Hepatic stellate cell (primary cell): ENCODE data around the gene TEX53.

ENCODE experiments used
- DNase-seq: peaks from one replicate; pipeline ENCODE4 v3.0.0; 2011; ENCODE audit warnings: low spot score

Gene TEX53

DNA sequence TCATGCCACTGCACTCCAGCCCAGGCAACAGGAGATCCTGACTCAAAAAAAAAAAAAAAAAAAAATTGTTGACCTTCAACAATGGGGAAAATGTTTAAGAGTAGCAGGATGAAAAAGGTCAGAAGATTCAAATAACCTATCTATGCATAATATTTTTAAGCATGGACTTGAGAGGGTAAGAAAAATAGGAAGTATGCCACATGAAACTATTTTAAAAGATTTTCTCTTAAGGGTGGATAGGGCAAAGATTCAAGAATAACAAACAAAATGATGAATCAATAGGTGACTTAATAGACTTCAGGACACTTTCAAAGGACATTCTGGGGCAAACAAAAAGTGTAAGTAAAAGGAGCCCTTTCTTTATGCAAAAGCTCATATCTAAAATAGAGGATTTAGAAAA is 21.2 kb upstream of the TEX53 start:
- no peak for DNase-seq

DNA sequence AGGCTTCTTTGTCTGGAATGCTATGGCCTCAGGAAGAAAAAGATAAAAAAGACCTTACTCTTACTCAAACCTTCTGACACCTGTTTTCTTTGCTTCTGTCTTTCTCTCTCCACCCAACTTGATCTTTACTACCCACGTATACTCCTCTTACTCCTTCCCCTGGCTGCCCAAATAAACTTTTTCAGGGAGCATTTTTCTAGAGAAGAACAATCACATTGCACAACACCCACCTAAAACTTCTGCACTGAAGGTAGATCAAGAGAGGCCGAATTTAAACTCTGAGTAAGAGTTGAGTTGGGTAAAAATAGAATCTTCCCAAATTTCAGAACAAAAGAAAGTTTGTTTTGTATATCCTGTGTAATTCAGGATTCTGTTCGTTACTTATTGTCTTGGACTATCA is 20.5 kb upstream of the TEX53 start:
- no peak for DNase-seq

DNA sequence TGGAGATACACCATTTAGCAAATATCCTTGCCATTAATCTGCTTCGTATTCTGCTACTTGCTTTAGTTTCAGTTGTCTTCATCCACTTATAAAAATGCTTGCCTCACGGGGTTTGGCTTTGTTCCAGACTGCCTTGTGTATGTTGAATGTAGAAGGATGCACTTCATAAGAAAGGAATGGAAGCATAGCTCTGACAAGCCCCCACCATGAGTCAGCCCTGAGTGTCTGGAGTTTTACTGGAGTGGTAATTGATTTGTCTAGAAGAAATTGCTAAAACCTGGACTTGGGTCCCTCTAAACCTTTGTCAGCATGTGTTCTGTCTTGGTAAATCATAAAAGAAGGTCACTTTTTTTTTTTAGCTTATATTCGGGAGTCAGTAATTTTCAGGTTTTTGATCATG is 19.8 kb upstream of the TEX53 start:
- DNase-seq, result peak; percentile 86

DNA sequence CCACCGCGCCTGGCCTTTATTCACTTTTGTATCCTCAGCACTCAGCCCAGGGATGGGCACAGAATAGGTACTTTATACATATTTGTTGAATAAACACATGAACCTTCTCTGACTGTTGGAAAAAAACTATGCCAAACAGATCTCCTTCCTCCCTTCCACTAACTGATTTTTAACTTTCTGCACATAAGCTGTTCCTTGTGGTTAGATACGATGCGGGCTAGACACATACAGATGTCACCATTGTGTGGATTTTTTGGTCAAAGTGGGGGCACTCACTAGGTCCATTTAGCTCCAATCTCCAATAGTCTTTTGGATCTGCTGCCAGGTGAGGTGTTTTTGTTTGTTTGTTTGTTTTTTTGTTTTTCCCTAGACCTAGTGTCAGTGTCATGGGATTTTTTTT is 19.3 kb upstream of the TEX53 start:
- DNase-seq, result no peak

DNA sequence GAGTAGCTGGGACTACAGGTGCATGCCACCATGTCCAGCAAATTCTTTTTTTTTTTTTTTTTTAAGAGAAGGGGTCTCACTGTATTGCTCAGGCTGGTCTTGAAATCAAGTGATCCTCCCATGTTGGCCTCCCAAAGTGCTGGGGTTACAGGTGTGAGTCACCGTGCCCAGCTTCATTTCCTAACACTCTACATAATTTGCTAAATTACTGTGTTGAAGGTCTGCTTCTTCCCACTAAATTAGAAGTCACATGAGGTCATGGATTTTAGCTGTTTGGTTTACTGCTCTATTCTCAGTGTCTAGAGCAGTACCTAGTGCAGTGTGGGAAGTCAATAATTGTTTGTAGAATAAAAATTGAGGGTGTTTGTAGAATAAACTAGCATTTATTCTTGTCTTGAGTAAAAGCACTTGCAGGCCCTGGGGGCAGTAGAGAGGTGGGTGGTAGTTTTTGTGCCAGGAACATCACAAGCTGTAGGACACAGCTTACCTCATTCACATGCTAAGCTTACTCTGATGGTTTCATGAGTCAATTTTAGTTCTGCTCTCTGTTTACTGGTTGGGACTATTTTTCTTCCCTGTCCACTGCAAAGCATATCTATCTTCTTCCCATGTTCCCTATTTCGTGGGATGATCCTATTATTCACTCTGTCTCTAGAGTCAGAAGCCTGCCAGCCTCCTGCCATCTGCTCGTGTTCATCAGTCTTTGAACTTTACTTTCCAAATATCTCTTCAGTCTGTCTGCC is 17.4 kb upstream of the TEX53 start:
- no peak for DNase-seq

DNA sequence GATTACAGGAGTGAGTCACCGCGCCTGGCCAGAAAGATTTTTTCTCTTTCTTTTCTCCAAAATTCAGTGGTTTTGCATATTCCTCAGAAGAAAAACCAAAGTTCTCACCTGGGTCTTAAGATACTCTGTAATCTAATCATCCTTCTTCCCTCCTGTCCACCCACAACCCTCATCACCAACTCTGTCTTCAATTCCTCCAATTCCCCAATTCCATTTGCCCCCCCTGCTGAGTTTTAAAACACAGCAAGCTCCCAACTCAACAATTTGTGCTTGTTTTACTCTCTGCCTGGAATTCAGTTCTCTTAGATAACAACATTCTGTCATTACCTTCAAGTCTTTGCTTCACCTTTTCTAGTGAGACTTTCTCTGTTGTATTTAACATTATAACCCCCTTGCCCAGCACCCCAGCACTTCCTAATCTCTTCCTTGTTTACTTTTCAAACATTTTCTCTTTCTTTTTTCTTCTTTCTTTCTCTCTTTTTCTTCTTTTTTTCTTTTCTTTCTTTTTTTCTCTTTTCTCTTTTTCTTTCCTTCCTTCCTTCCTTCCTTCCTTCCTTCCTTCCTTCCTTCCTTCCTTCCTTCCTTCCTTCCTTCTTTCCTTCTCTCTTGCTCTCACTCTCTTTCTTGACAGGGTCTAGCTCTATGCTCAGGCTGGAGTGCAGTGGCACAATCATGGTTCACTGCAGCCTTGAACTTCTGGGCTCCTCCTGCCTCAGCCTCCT is 16.6 kb upstream of the TEX53 start:
- DNase-seq, result no peak

DNA sequence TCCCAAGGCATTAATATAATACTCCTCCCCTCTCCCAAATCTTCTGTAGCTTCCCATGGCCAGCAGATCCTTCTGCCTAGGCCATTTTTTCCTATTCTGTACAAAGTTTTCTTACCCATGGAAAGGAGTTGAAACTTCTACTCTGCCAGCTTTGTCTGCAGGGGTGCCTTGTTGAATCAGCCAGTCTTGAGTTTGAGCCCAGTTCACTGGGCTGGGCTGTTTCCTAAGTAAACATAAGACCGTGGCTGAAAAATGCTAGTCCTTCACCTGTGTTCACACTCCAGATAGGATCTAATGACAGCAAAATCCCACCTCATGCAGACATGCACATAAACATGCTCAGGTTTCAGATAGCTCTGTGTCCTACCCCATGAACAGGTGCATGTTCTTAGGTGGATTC is 14.0 kb upstream of the TEX53 start:
- DNase-seq, result no peak

DNA sequence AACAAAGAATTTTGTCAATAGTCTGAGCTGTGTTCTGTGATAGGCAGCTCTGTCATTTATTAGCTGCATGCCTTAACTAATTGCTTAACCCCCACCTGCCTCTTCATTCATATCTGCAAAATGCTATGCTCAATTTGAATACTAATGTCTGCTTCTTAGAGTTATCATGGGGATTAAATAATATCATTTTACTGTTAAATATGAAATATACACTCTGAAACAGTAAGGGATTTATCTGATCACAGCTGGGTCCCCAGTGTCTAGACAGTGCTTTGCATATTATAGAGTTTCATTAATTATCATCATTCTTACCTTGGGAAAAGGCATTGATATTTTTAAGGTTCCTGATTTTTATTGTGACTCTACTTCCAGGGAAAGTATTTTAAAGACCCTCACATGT is 12.4 kb upstream of the TEX53 start:
- DNase-seq, result no peak

DNA sequence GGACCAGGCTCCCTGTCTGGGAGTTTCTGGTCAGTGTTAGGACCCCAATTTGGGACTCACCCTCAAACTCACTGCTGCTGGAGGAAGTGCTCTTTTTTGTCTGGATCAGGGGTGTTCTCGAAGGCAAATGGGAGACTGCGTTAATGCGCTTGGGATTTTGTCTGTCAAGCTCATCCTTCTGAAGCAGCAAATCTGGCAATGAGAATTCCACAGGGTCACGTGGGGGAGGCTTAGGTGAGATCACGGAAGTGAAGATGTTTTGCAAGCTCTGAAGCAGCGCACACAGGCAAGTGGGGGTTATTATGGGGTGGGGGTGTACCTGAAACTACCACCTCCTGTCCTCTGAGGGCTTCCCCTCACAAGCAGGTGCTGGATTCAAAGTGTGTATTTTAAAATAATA is 10.5 kb upstream of the TEX53 start:
- no peak for DNase-seq

DNA sequence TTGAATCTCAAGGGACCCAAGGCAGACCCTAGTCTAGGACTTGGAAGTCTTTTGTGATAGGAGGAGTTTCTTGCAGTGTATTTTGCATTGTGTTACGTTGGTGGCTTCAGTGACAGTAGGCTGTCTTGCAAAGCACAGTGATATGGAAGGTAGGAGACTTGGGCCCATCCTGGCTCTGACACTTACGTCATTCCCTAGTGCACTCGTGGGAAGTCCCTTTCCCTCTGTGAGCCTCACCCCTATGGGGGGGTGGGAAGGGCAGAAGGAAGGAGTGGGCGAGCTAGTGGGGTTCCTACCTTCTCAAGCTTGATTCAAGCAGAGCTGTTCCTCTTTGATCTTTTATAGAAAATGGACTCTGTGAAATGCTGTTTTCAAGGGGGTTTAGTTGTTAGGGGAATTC is 9.2 kb upstream of the TEX53 start:
- DNase-seq, result no peak

DNA sequence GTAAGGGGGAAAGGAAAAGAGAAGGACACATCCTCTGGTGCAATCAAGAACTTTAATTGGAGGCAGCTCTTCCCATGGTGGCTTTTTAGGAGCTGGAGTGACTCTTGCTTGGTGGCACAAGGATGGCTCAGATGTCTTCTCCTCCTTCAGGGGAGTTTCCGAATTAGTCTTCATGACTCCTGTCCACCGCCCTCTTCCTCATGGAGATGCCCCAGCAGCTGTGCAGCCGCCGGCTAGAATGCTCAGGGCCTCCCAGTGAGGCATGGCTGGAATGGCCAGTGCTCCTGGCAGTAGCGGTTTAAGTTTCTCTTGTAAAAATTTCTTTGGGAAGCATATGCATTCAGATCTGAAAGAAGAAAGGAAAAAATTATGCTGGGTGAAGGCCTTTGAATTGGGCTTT is 8.8 kb upstream of the TEX53 start:
- DNase-seq, result no peak

DNA sequence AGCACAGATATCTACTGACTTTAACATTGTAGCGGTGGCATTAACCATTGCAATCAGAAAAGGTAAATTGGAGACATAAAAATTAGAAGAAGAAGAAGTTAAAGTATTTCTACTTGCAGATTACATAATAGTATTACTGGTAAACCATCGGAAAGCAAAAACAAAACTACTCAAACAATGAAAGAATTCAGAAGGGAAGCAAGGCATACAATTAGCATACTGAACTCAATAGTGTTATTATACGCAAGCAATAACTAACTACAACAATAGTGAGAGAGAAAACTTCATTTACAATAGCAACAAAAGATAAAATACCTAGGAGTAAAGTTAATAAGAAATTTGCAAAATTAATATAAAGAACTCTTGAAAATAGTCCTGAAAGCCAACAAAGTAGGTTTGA is 6.6 kb upstream of the TEX53 start:
- DNase-seq, result no peak

DNA sequence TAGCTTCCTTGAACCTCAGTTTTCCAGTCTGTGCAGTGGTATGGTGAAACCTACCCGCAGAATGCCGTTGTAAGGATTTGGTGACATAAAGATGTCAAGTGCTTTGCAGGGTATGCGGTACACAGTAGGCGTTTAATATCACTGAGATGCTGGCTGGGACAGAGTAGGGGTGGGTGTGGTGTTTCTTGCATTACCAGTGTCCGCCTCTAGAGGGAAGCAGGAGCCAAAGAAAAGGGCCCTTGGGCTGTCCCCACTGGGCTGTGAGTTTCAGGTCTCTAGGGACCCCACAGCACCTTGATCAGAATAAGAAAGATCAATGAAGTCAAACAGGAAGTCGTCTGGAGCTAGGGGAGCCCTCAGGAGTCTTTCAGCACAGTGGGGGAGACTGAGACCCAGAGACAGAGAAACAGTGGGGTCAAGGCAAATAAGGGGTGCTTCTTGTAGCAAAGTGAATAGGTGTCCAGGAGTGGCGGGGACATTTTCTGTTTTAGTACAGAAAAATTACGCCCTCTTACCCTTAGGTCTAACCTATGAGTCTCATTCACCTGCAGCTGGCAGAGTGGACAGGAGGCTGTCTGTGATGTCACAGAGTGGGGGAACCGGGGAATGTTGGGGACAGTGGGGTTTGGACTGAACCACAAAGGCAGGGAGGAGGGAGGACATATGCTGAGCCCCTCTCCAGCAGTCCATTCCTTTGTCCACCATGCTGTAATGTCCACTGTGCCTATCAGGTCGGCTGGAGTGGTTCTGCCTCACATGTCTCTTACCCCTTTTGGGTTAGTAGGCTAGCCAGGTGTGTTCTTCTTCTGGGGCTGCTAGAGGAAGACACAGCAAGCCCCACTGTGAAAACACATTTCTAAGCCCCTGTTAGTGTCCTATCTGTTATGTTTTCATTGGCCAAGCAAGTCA is 4.7 kb upstream of the TEX53 start:
- peak; percentile 74 for DNase-seq

DNA sequence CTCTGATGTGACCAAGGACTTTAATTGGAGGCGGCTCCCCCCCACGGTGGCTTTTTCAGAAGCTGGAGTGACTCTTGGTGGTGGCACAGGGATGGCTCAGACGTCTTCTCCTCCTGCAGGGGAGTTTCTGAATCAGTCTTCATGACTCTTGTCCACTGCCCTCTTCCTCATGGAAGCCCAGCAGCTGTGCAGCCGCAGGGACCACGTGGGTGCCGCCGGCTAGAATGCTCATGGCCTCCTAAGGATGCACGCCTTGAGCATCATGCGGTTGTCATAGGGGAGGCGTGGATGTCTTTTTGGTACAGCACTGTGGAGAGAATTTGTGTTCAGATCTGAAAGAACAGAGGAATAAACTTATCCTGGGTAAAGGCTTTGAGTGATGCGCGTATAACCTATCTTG is 1.3 kb downstream of the TEX53 start:
- no peak for DNase-seq

DNA sequence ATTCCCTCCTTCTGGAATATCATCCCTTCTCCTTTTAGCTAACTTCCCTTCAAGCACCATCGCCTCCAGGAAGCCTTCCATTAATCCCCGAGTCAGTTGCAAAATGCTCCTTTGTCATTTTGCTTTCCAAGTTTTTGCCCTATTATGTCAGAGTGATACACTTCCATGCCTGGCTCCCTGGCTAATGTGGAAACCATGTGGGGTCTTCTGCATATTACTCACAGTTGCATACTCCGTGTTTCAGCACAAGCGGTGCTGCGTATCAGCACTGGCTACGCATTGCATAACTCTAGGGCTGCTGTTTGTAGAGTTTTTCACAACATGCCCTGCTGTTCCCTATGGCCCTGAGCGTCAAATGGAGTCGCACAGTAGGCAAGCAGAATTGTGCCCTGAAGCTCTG is 1.9 kb downstream of the TEX53 start:
- DNase-seq, result no peak

DNA sequence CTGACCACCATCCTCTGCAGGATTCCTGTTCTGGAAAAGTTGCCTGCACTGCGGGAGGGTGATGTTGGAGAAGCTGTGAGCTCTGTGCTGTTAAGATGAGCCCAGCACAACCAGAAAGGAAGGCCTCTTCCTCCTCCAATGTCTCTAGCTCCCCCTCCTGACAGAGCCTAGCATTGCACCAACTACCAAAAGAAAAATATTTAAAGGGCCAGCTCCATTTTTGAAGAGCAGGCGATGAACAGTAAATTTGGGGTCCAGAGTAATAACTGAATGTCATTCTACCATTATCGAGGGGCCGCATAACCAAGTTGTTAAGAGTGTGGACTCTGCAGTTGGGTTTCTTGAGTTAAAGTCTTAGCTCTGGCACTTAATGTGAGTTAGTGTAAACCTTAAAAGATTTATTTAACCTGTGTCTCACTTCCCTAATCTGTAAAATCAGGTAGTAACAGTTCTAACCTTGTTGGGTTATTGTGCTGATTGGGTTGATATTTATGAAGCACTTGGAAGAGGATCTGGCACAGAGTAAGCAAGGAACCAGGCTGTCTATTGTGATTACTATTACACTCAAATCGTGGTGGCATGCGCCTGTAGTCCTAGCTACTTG is 3.9 kb downstream of the TEX53 start:
- DNase-seq, result peak; percentile 69

DNA sequence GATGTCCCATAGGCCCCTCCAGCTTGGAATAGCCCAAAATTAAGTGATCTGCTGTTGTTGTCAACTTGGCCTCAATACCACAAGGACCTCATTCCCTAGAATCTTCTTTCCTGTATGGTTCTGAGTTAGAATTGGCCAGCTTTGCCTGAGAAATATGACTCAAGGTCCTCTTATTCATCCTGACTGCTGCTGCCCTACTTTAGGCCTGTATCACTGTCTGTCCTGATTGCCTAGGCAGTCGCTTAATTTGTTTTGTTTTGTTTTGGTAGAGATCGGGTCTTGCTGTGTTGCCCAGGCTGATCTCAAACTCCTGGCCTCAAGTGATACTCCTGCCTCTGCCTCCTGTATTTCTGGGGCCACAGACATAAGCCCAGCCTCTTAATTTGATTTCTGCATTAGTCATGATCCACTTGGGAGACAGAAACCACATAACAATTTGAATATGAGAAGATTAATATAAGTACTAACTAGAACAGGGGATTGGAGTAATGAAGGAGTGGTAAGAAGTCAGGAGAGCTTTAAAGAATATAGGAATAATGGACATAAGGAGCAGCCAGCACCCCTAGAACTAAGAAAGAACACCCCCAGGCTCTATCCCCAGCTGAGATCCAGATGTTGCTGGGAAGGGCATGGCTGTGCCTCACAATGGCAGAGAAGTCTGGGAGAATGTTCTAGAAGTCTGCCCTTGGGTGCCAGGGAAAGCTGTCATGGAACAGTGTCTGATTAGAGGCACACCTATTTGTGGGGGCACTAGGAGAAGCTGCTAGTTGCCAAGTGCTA is 4.6 kb downstream of the TEX53 start:
- no peak for DNase-seq

DNA sequence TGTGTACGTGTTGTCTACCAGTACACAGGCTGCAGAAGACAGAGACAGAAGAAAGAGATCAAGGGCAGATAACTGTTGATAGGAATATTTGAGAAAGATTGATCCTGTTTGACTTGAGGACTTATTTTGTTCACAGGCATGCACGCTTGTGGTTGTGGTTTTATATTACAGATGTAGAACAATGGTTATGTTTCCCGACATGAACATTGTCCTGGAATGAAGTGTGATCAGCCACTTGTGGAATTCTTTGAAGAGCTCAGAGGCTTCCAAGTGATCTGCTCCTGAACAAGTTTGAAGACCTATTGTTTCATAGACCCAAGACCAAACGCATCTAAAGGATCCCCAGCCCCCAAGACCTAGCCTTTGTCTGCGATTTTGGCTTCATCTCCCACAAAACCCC is 13.7 kb downstream of the TEX53 start:
- no peak for DNase-seq

DNA sequence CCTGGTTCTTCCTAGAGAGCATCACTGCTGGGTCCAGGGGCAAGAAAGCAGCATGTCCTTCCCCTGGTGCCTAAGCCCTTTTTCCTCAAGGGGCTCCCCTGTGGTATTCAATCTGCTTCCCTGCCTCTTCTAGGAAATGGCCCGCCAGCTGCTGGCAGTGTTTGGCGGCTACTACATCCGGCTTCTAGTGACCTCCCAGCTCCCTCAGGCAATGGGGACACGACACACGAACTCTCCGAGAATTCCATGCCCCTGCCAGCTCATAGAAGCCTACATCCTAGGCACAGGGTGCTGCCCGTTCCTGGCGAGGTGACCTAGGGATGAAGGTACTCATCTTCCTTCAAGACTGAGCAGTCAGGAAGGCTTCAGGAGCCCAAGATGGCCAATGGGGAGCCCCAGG is 14.6 kb downstream of the TEX53 start:
- DNase-seq, result no peak

DNA sequence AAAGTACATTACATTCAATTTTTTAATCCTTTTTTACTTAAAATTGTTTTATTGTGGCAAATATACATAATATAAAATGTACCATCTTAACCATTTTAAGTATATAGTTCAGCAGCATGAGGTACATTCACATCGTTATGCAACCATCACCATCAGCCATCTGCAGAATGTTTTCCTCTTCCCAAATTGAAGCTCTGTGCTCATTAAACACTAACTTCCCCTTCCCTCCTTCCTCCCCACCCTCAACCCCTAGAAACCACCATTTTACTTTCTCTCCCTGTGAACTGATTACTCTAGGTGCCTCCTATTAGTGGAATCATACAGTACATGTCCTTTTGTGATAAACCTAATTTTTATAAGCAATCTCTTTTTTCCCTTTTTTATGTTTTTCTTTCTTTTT is 15.6 kb downstream of the TEX53 start:
- DNase-seq, result no peak

DNA sequence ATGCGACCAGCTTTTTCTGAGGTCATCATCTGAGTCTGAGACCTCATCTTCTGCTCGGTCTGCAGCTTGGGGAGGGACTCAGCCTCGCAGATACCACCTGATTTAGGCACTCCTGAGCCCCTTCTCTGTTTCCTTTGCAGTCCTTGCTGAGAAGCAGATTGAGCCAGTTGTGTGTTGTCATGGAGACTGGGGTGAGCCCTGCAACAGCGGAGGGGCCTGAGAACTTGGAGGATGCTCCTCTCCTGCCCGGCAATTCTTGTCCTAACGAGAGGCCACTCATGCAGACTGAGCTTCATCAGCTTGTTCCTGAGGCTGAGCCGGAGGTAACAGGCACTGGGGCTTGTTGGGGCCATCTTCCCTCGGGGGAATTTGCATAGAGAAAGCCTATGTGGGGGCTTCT is 19.2 kb downstream of the TEX53 start:
- no peak for DNase-seq

DNA sequence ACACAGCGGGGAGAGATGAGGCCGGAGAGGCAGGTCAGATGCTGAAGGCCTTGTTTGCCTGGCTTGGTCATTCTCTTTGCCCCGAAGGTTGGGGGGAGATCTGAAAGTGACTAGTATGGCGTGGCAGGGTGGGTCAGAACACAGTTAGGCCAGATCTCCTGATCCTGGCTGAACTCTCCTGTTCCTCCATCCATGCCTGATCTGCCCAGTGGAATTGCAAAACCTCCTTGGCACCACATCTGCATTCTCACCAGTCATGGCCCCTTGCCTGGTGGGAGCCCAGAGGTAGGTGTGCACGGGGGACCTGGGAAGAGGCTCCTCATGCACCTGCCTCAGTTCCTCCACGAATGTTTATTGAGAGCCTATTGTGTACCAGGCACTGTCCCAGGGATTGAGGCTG is 23.2 kb downstream of the TEX53 start:
- DNase-seq, result no peak
